Motor neuron (in vitro differentiated cells): ENCODE measurements around the gene STRIT1. TPM values are rescaled to one million over a fixed set of nuclear protein-coding genes. Genes with fewer than 3 reads are reported as not detected.

Experiments used
- ATAC-seq, 8 experiments: fragments of 200-7000 bp; cut with Tn5 transposase; replicated peaks in 6 of 8; 2 replicates each; pipeline ENCODE4 v1.8.0; 2021; ENCODE audit warnings: mild to moderate bottlenecking in 8 of 8, moderate library complexity in 8 of 8
- H3K27ac ChIP-seq, 2 donors: fragments of 250-450 bp; sonication (Bioruptor Pico); 2 replicates each; pipeline ENCODE4 v1.9.0; 2021; ENCODE audit warnings: antibody characterized with exemption in 2 of 2, mild to moderate bottlenecking in 2 of 2, moderate library complexity in 1 of 2
- H3K4me1 ChIP-seq, 2 donors: fragments of 250-450 bp; sonication (Bioruptor Pico); replicated peaks in 1 of 2; 2 replicates each; pipeline ENCODE4 v1.6.1; 2021; ENCODE audit warnings: antibody characterized with exemption in 2 of 2, mild to moderate bottlenecking in 2 of 2, moderate library complexity in 1 of 2
- H3K4me3 ChIP-seq, 5 donors: fragments of 250-450 bp; sonication (Bioruptor Pico); 2 replicates each; pipeline ENCODE4 v1.9.0; 2021; ENCODE audit warnings: antibody characterized with exemption in 5 of 5, mild to moderate bottlenecking in 5 of 5, moderate library complexity in 4 of 5
- WGBS, 10 experiments: fragments of 450-650 bp; shearing (Covaris generic); methylation state at CpG; one replicate each; pipeline ENCODE4 v1.0.0; 2022; 5-methylcytosine and 5-hydroxymethylcytosine counted together
- in situ Hi-C, 9 experiments: fragments of 400-800 bp; cut with MboI; loops; one replicate each; pipeline ENCODE4 v1.15.0; 2021; ENCODE audit warnings: low sequenced_read_pairs in 9 of 9, low pct_unique_long_range_greater_than_20kb in 2 of 9; ENCODE audit not compliant: unreplicated experiment in 9 of 9
- total RNA-seq, 8 experiments: library from RNA; unstranded; fragments of 300-600 nt; gene quantifications; 2 replicates each; pipeline versions ENCODE4 v1.2.3 to v1.2.4, GENCODE V29; 2022

STRIT1 gene
- total RNA-seq, 8 experiments from 2014 or later, result 0.22 to 1.4 (median 0.71) TPM; not detected in 5

GRCh38 chr3:155252535-155252934 is 40.9 kb downstream of the STRIT1 start:
- Histone ChIP-seq H3K4me1 (no peaks in the 10 kb centered on the region), H3K27ac (no peak overlapping the region), H3K4me3 (no peak overlapping the region)
- peak in 2 of 8 experiments; percentile 45 to 79 for ATAC-seq
- 25 to 100% (median 79%) methylated on average over 1 to 2 of the region's 3 CpGs; no CpG with 5 or more reads in 4 of the 10 experiments for WGBS, 10 experiments
- in situ Hi-C loops, result no loop called here

- WGBS, 10 experiments, result 80 to 100% (median 100%) methylated on average over 1 of the region's 2 CpGs; no CpG with 5 or more reads in 6 of the 10 experiments
Measured at GRCh38 chr3:155252021-155252420, 41.5 kb downstream of the STRIT1 start.

GRCh38 chr3:155248531-155249187 is 44.8 kb downstream of the STRIT1 start:
- Histone ChIP-seq H3K4me3 (no peak overlapping the region), H3K4me1 (no peaks in the 10 kb centered on the region), H3K27ac (no peak overlapping the region)
- WGBS, 10 experiments, result 64 to 100% (median 86%) methylated on average over 1 of the region's 1 CpG
- ATAC-seq, result no peak
- in situ Hi-C loops, result no loop called here

More at GRCh38 chr3:155252021-155252420, 41.5 kb downstream of the STRIT1 start:
- H3K4me1 ChIP-seq, result no peaks in the 10 kb centered on the region
- ATAC-seq, result no peak
- in situ Hi-C loops, result no loop called here
- H3K27ac ChIP-seq, result no peak overlapping the region
- H3K4me3 ChIP-seq, result no peak overlapping the region

- Histone ChIP-seq H3K4me1 (no peaks in the 10 kb centered on the region), H3K27ac (no peak overlapping the region), H3K4me3 (no peak overlapping the region)
- ATAC-seq, result no peak
- in situ Hi-C loops, result no loop called here
- 72 to 100% (median 93%) methylated on average over 2 to 3 of the region's 3 CpGs; no CpG with 5 or more reads in 1 of the 10 experiments for WGBS, 10 experiments
Measured at GRCh38 chr3:155244699-155245098, 48.8 kb downstream of the STRIT1 start.

- ATAC-seq, result peak in 2 of 8 experiments; percentile 22 to 31
- in situ Hi-C loops, result no loop called here
- Histone ChIP-seq H3K4me3 (no peak overlapping the region), H3K4me1 (no peaks in the 10 kb centered on the region), H3K27ac (no peak overlapping the region)
- WGBS, 10 experiments, result 0 to 100% (median 33%) methylated on average over 1 of the region's 1 CpG; no CpG with 5 or more reads in 2 of the 10 experiments
Measured at GRCh38 chr3:155244216-155244615, 49.3 kb downstream of the STRIT1 start.

- in situ Hi-C loops, result no loop called here
- ATAC-seq, result no peak
- Histone ChIP-seq H3K27ac (no peak overlapping the region), H3K4me3 (no peak overlapping the region), H3K4me1 (no peaks in the 10 kb centered on the region)
- 60 to 100% (median 88%) methylated on average over 1 to 2 of the region's 2 CpGs; no CpG with 5 or more reads in 1 of the 10 experiments for WGBS, 10 experiments
Measured at GRCh38 chr3:155243512-155243921, 50.0 kb downstream of the STRIT1 start.

- ATAC-seq, result peak in 1 of 8 experiments; percentile 24
- no peak overlapping the region for H3K27ac ChIP-seq
- in situ Hi-C loops, result no loop called here
- no peak overlapping the region for H3K4me3 ChIP-seq
- H3K4me1 ChIP-seq, result no peaks in the 10 kb centered on the region
Measured at GRCh38 chr3:155242342-155242741, 51.1 kb downstream of the STRIT1 start.

GRCh38 chr3:155241579-155241978 is 51.9 kb downstream of the STRIT1 start:
- Histone ChIP-seq H3K4me3 (no peak overlapping the region), H3K27ac (no peak overlapping the region), H3K4me1 (no peaks in the 10 kb centered on the region)
- in situ Hi-C loops, result no loop called here
- no peak for ATAC-seq
- WGBS, 10 experiments, result 18 to 100% (median 81%) methylated on average over 1 to 4 of the region's 4 CpGs

Other genes starting within 250 kb of the STRIT1 start
- gene MME, start 213.4 kb downstream of the STRIT1 start, total RNA-seq, result 10 to 100 TPM in 2 of 8 experiments, 1 to 10 TPM in 4, under 1 TPM in 2; 0.49 to 47.3 (median 1.2) TPM